HEK293T (cell line): ENCODE data around the gene KCNIP1.

Source experiments
- BHLHE40 ChIP-seq: fragments of 450-650 bp; IDR thresholded peaks from 2 replicates; pipeline ENCODE4 v1.6.1; 2016; ENCODE audit warnings: mild to moderate bottlenecking, moderate library complexity, borderline replicate concordance
- ELF4 ChIP-seq: fragments of 450-650 bp; IDR thresholded peaks from 2 replicates; pipeline ENCODE4 v1.6.1; 2017; ENCODE audit warnings: antibody characterized with exemption
- FOXA1 ChIP-seq: fragments of 450-650 bp; IDR thresholded peaks from 2 replicates; pipeline ENCODE4 v1.6.1; 2016; ENCODE audit warnings: mild to moderate bottlenecking
- FOXK2 ChIP-seq: fragments of 450-650 bp; IDR thresholded peaks from 2 replicates; pipeline ENCODE4 v1.6.1; 2016; ENCODE audit warnings: mild to moderate bottlenecking
- HDGF ChIP-seq: fragments of 450-650 bp; IDR thresholded peaks from 2 replicates; pipeline ENCODE4 v1.6.1; 2017; ENCODE audit warnings: antibody characterized with exemption, borderline replicate concordance
- L3MBTL2 ChIP-seq: fragments of 450-650 bp; conservative IDR thresholded peaks from 2 replicates; pipeline ENCODE4 v1.6.1; 2016; ENCODE audit warnings: mild to moderate bottlenecking
- NFRKB ChIP-seq: fragments of 450-650 bp; IDR thresholded peaks from 2 replicates; pipeline ENCODE4 v1.6.1; 2016; ENCODE audit warnings: mild to moderate bottlenecking, moderate library complexity
- SP1 ChIP-seq: fragments of 450-650 bp; IDR thresholded peaks from 2 replicates; pipeline ENCODE4 v1.6.1; 2017
- SUZ12 ChIP-seq: fragments of 450-650 bp; IDR thresholded peaks from 2 replicates; pipeline ENCODE4 v1.6.1; 2016; ENCODE audit warnings: mild to moderate bottlenecking
- TARDBP ChIP-seq: fragments of 450-650 bp; IDR thresholded peaks from 2 replicates; pipeline ENCODE4 v1.6.1; 2016
- ZNF384 ChIP-seq: fragments of 450-650 bp; IDR thresholded peaks from 2 replicates; pipeline ENCODE4 v1.6.1; 2016
- TF ChIP-seq, protein P1 (sequence below): fragments of 450-650 bp; IDR thresholded peaks from 2 replicates; pipeline ENCODE4 v1.6.1; 2016

- TF ChIP-seq ZNF384 (no peak), TARDBP (no peak), NFRKB (no peak), BHLHE40 (no peak), ELF4 (no peak), SUZ12 (no peak), L3MBTL2 (no peak), SP1 (no peak), FOXK2 (no peak), HDGF (no peak), FOXA1 (no peak)
- TF ChIP-seq, protein P1, sequence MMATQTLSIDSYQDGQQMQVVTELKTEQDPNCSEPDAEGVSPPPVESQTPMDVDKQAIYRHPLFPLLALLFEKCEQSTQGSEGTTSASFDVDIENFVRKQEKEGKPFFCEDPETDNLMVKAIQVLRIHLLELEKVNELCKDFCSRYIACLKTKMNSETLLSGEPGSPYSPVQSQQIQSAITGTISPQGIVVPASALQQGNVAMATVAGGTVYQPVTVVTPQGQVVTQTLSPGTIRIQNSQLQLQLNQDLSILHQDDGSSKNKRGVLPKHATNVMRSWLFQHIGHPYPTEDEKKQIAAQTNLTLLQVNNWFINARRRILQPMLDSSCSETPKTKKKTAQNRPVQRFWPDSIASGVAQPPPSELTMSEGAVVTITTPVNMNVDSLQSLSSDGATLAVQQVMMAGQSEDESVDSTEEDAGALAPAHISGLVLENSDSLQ = no peak
These were observed 33.8 kb downstream of the KCNIP1 start for GRCh38 chr5:170537451-170538095.
